GM12892 (cell line): ENCODE measurements around the gene PKP2.

ENCODE experiments used
- POLR2A ChIP-seq: IDR thresholded peaks from 2 replicates; pipeline ENCODE4 v1.6.1; 2011; ENCODE audit warnings: low read depth, low read length, control low read depth
- TAF1 ChIP-seq: IDR thresholded peaks from 2 replicates; pipeline ENCODE4 v1.6.1; 2011; ENCODE audit warnings: low read depth, mild to moderate bottlenecking, control low read depth, low read length, borderline replicate concordance

GRCh38 chr12:32922546-32923297, 26.1 kb upstream of the PKP2 start:
- TF ChIP-seq POLR2A, result no peak
- TF ChIP-seq TAF1, result no peak
